Effector memory CD8-positive, alpha-beta T cell (primary cell): ENCODE results near the gene PLA2G2C.

Experiments
- ATAC-seq: fragments of 150-1000 bp; cut with Tn5 transposase; replicated peaks from 2 replicates; pipeline ENCODE4 v1.10.0; 2021; ENCODE audit warnings: mild to moderate bottlenecking, moderate library complexity
- DNase-seq, 3 experiments: peaks; one replicate each; pipeline ENCODE4 v3.0.0; 2021
- H3K27ac Mint-ChIP-seq, 2 donors: one replicate each; pipeline ENCODE4 v1.8.0; 2022; ENCODE audit warnings: mild to moderate bottlenecking in 2 of 2, mixed read lengths in 2 of 2, moderate library complexity in 2 of 2
- H3K27me3 Mint-ChIP-seq, 2 donors: one replicate each; pipeline ENCODE4 v1.8.0; 2022; ENCODE audit warnings: mixed read lengths in 2 of 2
- H3K36me3 Mint-ChIP-seq: one replicate; pipeline ENCODE4 v1.8.0; 2022; ENCODE audit warnings: mild to moderate bottlenecking, moderate library complexity, mixed read lengths; ENCODE audit not compliant: insufficient read depth
- H3K4me1 Mint-ChIP-seq, 2 donors: one replicate each; pipeline ENCODE4 v1.8.0; 2022; ENCODE audit warnings: low read depth in 2 of 2, mixed read lengths in 2 of 2
- H3K4me3 Mint-ChIP-seq, 2 donors: one replicate each; pipeline ENCODE4 v1.8.0; 2022; ENCODE audit warnings: mild to moderate bottlenecking in 2 of 2, mixed read lengths in 2 of 2, moderate library complexity in 2 of 2
- H3K9me3 Mint-ChIP-seq, 2 donors: one replicate each; pipeline ENCODE4 v1.8.0; 2022; ENCODE audit warnings: mixed read lengths in 2 of 2

The PLA2G2C gene

GRCh38 chr1:20123722-20124455 is 62.4 kb downstream of the PLA2G2C start:
- H3K9me3 Mint-ChIP-seq, result no peaks in the 10 kb centered on the region
- DNase-seq, result no peak
- H3K27me3 Mint-ChIP-seq, result peaks cover 36 to 69% of the 10 kb centered on the region in 2 donors
- peaks cover 0 to 2% of the 10 kb centered on the region in 2 donors for H3K4me1 Mint-ChIP-seq
- ATAC-seq, result no peak
- no peak overlapping the region for H3K27ac Mint-ChIP-seq
- H3K36me3 Mint-ChIP-seq, result no peaks in the 10 kb centered on the region
- H3K4me3 Mint-ChIP-seq, result no peak overlapping the region

GRCh38 chr1:20120796-20121195 is 65.5 kb downstream of the PLA2G2C start:
- Mint-ChIP-seq H3K36me3 (no peaks in the 10 kb centered on the region), H3K9me3 (no peaks in the 10 kb centered on the region), H3K27ac (no peak overlapping the region), H3K27me3 (peaks cover 47 to 85% of the 10 kb centered on the region in 2 donors), H3K4me3 (no peak overlapping the region), H3K4me1 (no peaks in the 10 kb centered on the region)
- ATAC-seq (no peak), DNase-seq (no peak)

- ATAC-seq, result no peak
- Mint-ChIP-seq H3K36me3 (no peaks in the 10 kb centered on the region), H3K9me3 (no peaks in the 10 kb centered on the region), H3K4me3 (no peak within 1 kb of the TSS), H3K27me3 (peaks cover 41 to 88% of the 10 kb centered on the region in 2 donors), H3K27ac (no peak within 1 kb of the TSS), H3K4me1 (no peaks in the 10 kb centered on the region)
- no peak for DNase-seq
These were observed 67.0 kb downstream of the PLA2G2C start, which contains the start of gene PLA2G2D for GRCh38 chr1:20119347-20119746. TSS of gene PLA2G2D (minus strand) at chr1:20119536. CDS start at chr1:20119498, 38 bp downstream.

- DNase-seq (no peak), ATAC-seq (no peak)
- H3K36me3 Mint-ChIP-seq, result no peaks in the 10 kb centered on the region
- no peak overlapping the region for H3K4me3 Mint-ChIP-seq
- H3K4me1 Mint-ChIP-seq, result no peaks in the 10 kb centered on the region
- peaks cover 54 to 96% of the 10 kb centered on the region in 2 donors for H3K27me3 Mint-ChIP-seq
- no peak overlapping the region for H3K27ac Mint-ChIP-seq
- H3K9me3 Mint-ChIP-seq, result no peaks in the 10 kb centered on the region
These were observed 69.1 kb downstream of the PLA2G2C start for GRCh38 chr1:20117236-20117635.

GRCh38 chr1:20115916-20116315 is 70.4 kb downstream of the PLA2G2C start:
- DNase-seq (no peak), ATAC-seq (no peak)
- H3K4me3 Mint-ChIP-seq, result no peak overlapping the region
- no peaks in the 10 kb centered on the region for H3K4me1 Mint-ChIP-seq
- H3K36me3 Mint-ChIP-seq, result no peaks in the 10 kb centered on the region
- H3K9me3 Mint-ChIP-seq, result no peaks in the 10 kb centered on the region
- H3K27me3 Mint-ChIP-seq, result peaks cover 42 to 87% of the 10 kb centered on the region in 2 donors
- no peak overlapping the region for H3K27ac Mint-ChIP-seq

- Mint-ChIP-seq H3K4me1 (no peaks in the 10 kb centered on the region), H3K4me3 (no peak overlapping the region), H3K27me3 (peaks cover 39 to 88% of the 10 kb centered on the region in 2 donors), H3K27ac (no peak overlapping the region), H3K9me3 (no peaks in the 10 kb centered on the region), H3K36me3 (no peaks in the 10 kb centered on the region)
- no peak for DNase-seq
- ATAC-seq, result no peak
These were observed 70.8 kb downstream of the PLA2G2C start for GRCh38 chr1:20115479-20115878.

- Mint-ChIP-seq H3K36me3 (no peaks in the 10 kb centered on the region), H3K27me3 (peaks cover 31 to 88% of the 10 kb centered on the region in 2 donors), H3K4me3 (no peak overlapping the region), H3K4me1 (no peaks in the 10 kb centered on the region), H3K9me3 (no peaks in the 10 kb centered on the region), H3K27ac (no peak overlapping the region)
- DNase-seq (no peak), ATAC-seq (no peak)
These were observed 72.2 kb downstream of the PLA2G2C start for GRCh38 chr1:20114021-20114648.
